Panc1 (cell line): ENCODE results near the gene PLEKHG1. TPM values are rescaled to one million over a fixed set of nuclear protein-coding genes. Genes with fewer than 3 reads are reported as not detected.

Source experiments
- ATAC-seq: fragments of 200-7000 bp; cut with Tn5 transposase; 2 replicates; pipeline ENCODE4 v1.9.1; 2020; ENCODE audit warnings: mild to moderate bottlenecking, moderate library complexity
- BruUV-seq: library from RNA; stranded (reverse); fragments of 400-500 nt; replicated peaks from 2 replicates; lab custom pipeline; 2021; lab: Mats Ljungman, UMichigan
- CTCF ChIA-PET: fragments of 300-600 bp; sonication (Branson Sonifier 250); formaldehyde crosslinking; loops from one replicate; lab custom pipeline; 2022; ENCODE audit warnings: antibody characterized with exemption; lab: Charles Lee
- POLR2A ChIA-PET: fragments of 300-600 bp; sonication (Branson Sonifier 250); formaldehyde crosslinking; loops from one replicate; lab custom pipeline; 2022; ENCODE audit warnings: antibody characterized with exemption; lab: Charles Lee
- DNase-seq: peaks from one replicate; pipeline ENCODE4 v3.0.0-alpha.2; 2010; ENCODE audit warnings: low read depth, low spot score
- H3K27ac ChIP-seq: 2 replicates; pipeline ENCODE4 v1.5.1; 2011; ENCODE audit warnings: mild to moderate bottlenecking, low read length, inconsistent platforms
- H3K27me3 ChIP-seq: fragments of 200-500 bp; sonication (Bioruptor generic); 2 replicates; pipeline ENCODE4 v1.6.0; 2014; ENCODE audit warnings: low read length, inconsistent platforms; ENCODE audit not compliant: control insufficient read depth, insufficient read depth
- H3K36me3 ChIP-seq: fragments of 200-500 bp; sonication (Bioruptor generic); 2 replicates; pipeline ENCODE4 v1.5.1; 2014; ENCODE audit warnings: inconsistent platforms, mild to moderate bottlenecking, low read length, moderate library complexity; ENCODE audit not compliant: control insufficient read depth, insufficient read depth
- H3K4me1 ChIP-seq: 2 replicates; pipeline ENCODE4 v1.5.1; 2011; ENCODE audit warnings: inconsistent platforms, mild to moderate bottlenecking, low read length, moderate library complexity; ENCODE audit not compliant: control insufficient read depth, insufficient read depth
- H3K4me3 ChIP-seq, 2 experiments: 2 replicates each; pipeline ENCODE4 v1.5.1; 2011 to 2012; ENCODE audit warnings: low read depth in 2 of 2, low read length in 2 of 2, mild to moderate bottlenecking in 2 of 2, inconsistent platforms in 1 of 2, moderate library complexity in 1 of 2
- H3K9me3 ChIP-seq: fragments of 200-500 bp; sonication (Bioruptor generic); 2 replicates; pipeline ENCODE4 v1.5.1; 2014; ENCODE audit warnings: low read depth, mild to moderate bottlenecking, inconsistent platforms, low read length, moderate library complexity; ENCODE audit not compliant: control insufficient read depth, insufficient read depth
- CTCF ChIP-seq: fragments of 450-650 bp; IDR thresholded peaks from 2 replicates; pipeline ENCODE4 v1.5.1; 2017; ENCODE audit warnings: mild to moderate bottlenecking
- POLR2AphosphoS5 ChIP-seq: IDR thresholded peaks from 2 replicates; pipeline ENCODE4 v1.6.1; 2012; ENCODE audit warnings: mild to moderate bottlenecking, low read depth, low read length, moderate library complexity
- REST ChIP-seq, 2 experiments: IDR thresholded peaks; 2 replicates each; pipeline ENCODE4 v1.6.1; 2011 to 2012; ENCODE audit warnings: low read depth in 2 of 2, control low read depth in 1 of 2, low read length in 1 of 2, mild to moderate bottlenecking in 1 of 2, moderate library complexity in 1 of 2; ENCODE audit not compliant: insufficient read depth in 1 of 2
- SIN3A ChIP-seq: IDR thresholded peaks from 2 replicates; pipeline ENCODE4 v1.6.1; 2012; ENCODE audit warnings: low read depth, mild to moderate bottlenecking, low read length, moderate library complexity, borderline replicate concordance; ENCODE audit not compliant: insufficient read depth
- TCF7L2 ChIP-seq: IDR thresholded peaks from 2 replicates; pipeline ENCODE4 v1.6.1; 2011; ENCODE audit warnings: mild to moderate bottlenecking, low read depth, low read length, inconsistent platforms
- in situ Hi-C: cut with HindIII; loops from 2 replicates; pipeline ENCODE4 v1.10.0; 2016; ENCODE audit warnings: low sequenced_read_pairs, low pct_unique_long_range_greater_than_20kb
- intact Hi-C: fragments of 100-400 bp; cut with micrococcal nuclease; formaldehyde crosslinking; loops from one replicate; pipeline ENCODE4 v1.10.0; 2022; ENCODE audit not compliant: unreplicated experiment
- total RNA-seq: library from RNA; stranded (reverse); gene quantifications from one replicate; pipeline ENCODE4 v1.2.1, GENCODE V29; 2021; ENCODE audit not compliant: unreplicated experiment

Gene PLEKHG1
- total RNA-seq, 1 experiment from 2014 or later = 4.0 TPM

DNA sequence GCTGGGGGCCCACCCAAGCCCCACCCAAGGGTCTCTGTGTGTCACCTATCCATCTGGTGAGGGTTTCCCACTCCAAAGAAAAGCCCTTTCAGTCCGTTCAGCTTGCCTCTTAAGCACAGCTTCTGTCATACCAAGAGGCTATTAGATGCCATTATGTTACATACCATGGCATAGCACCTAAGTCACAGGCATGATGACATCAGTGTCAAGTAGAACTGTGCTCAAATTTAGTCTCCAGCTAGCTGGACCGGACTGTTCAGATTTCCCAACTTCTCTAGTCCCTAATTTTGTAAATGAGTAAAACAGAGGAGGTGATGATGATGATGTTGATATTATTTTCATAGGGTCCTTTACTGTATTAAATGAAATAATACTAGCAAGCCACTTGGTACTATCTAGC, 19.2 kb upstream of the PLEKHG1 start:
- H3K27ac ChIP-seq = no peak overlapping the region
- no peak overlapping the region for H3K4me3 ChIP-seq
- peaks cover 4% of the 10 kb centered on the region; the same call in 1 of the 2 replicates for H3K4me1 ChIP-seq
- ChIA-PET CTCF (no interaction called here), POLR2A (no interaction called here)
- BruUV-seq = no TSS peak
- in situ Hi-C loops (no loop called here), intact Hi-C loops (no loop called here)
- no peaks in the 10 kb centered on the region; the same call in 1 of the 2 replicates for H3K27me3 ChIP-seq
- no peaks in the 10 kb centered on the region for H3K9me3 ChIP-seq
- no peak for ATAC-seq
- H3K36me3 ChIP-seq = no peaks in the 10 kb centered on the region
- TF ChIP-seq SIN3A = no peak
- TF ChIP-seq REST (IDR thresholded peaks at IDR 0.05; ENCODE audit: insufficient read depth in 1 of 2, low read depth in 2 of 2, low read length in 1 of 2) = no peak
- TF ChIP-seq TCF7L2 = no peak
- TF ChIP-seq CTCF = no peak
- TF ChIP-seq POLR2AphosphoS5 = no peak
- no peak for DNase-seq

DNA sequence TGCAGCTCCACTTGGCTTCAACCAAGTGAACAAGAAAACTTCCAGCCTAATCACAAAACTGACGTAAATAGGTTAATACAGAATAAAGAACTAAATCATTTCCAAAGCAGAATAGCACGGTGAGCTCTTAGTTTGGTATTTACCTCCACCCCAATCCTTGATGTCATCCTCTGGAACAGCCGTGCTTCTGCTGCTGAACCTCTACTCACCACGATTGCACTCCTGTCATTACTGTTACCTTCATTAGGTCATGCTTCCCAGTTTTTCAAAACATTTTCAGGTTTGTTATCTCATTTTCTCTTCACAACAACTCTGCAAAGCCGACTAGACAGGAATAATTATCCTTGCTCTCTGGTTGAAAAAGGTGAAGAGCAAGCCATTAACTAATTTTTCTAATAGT, 15.6 kb upstream of the PLEKHG1 start:
- TF ChIP-seq TCF7L2 (no peak), SIN3A (no peak), REST (IDR thresholded peaks at IDR 0.05; ENCODE audit: insufficient read depth in 1 of 2, low read depth in 2 of 2, low read length in 1 of 2) (no peak), CTCF (no peak), POLR2AphosphoS5 (no peak)
- Histone ChIP-seq H3K36me3 (no peaks in the 10 kb centered on the region), H3K4me3 (no peak overlapping the region), H3K4me1 (peaks cover 4% of the 10 kb centered on the region; the same call in 1 of the 2 replicates), H3K27ac (no peak overlapping the region), H3K9me3 (no peaks in the 10 kb centered on the region), H3K27me3 (no peaks in the 10 kb centered on the region; the same call in 1 of the 2 replicates)
- ChIA-PET CTCF (no interaction called here), POLR2A (no interaction called here)
- in situ Hi-C loops (no loop called here), intact Hi-C loops (no loop called here)
- ATAC-seq = no peak
- no peak for DNase-seq
- BruUV-seq = no TSS peak
